ENCODE data around the gene CXCL10. TPM values are rescaled to one million over a fixed set of nuclear protein-coding genes. Genes with fewer than 3 reads are reported as not detected.

The CXCL10 gene
- total and polyA plus RNA-seq, 2 of the 4 experiments (the other 2 are of a cell fraction), result 0.15 to 0.18 TPM

DNA sequence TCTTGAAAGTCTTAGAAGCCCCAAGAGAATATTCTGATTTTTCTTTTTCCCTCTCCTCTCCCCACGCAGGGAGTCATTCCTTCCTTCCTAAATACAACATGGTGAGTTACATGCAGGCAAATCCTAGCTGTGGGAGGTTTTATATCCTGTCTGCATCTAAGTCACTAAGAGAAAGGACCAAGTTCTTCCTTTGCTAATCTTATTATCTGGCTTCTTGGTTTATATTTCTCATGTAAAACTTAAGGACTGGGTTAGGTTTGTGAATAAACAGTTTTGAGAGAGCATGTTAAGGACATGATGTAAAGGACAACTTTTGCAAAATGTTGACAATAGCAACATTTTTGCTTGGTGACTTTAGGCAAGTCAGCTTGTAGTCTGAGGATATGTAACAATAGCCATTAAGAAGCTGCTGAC lies 10.9 kb downstream of the CXCL10 start:
- dilution Hi-C loops (cut with HindIII; ENCODE audit: low sequenced_read_pairs, unreplicated experiment), result no loop called here

More for the DNA sequence above, 10.9 kb downstream of the CXCL10 start:
- Histone ChIP-seq H3K27ac (ENCODE audit: insufficient read depth, low read length) (peak overlapping the region; percentile 85), H3K4me1 (ENCODE audit: control insufficient read depth, insufficient read depth, low read length) (peaks cover 19% of the 10 kb centered on the region), H2BK20ac (ENCODE audit: low read depth, low read length) (peak overlapping the region; percentile 94; the same call in 1 of the 2 replicates), H4K5ac (ENCODE audit: low read depth, low read length) (peak overlapping the region; percentile 16), H4K91ac (ENCODE audit: insufficient read depth, low read depth, low read length) (peak overlapping the region; percentile 97), H3K56ac (ENCODE audit: extremely low read depth, insufficient read depth, low read length) (peak overlapping the region; percentile 100), H2AK9ac (replicated peaks; ENCODE audit: low read depth, low read length, poor library complexity) (no peak overlapping the region), H4K20me1 (ENCODE audit: insufficient read depth, low read length) (no peaks in the 10 kb centered on the region), H3K23ac (ENCODE audit: low read depth, low read length) (peak overlapping the region; percentile 97), H3K9me1 (ENCODE audit: insufficient read depth, low read length) (peaks cover 13% of the 10 kb centered on the region), H3K27me3 (ENCODE audit: control insufficient read depth, insufficient read depth, low read length) (no peaks in the 10 kb centered on the region), H2BK120ac (ENCODE audit: low read depth, low read length) (peak overlapping the region; percentile 99), H3K79me1 (ENCODE audit: low read depth in 1 of 2, low read length in 2 of 2) (no peaks in the 10 kb centered on the region; a peak in 1 of 4 replicates), H3K4ac (ENCODE audit: low read depth, low read length) (peak overlapping the region; percentile 95), H3K9me3 (ENCODE audit: control insufficient read depth, insufficient read depth, low read length) (no peaks in the 10 kb centered on the region), H3K36me3 (ENCODE audit: control insufficient read depth, insufficient read depth, low read length) (no peaks in the 10 kb centered on the region), H2AK5ac (ENCODE audit: low read depth, low read length) (0 out of 2 replicates have a peak overlapping the region, but pooled peaks have one; percentile 20), H3K9ac (ENCODE audit: low read depth, low read length) (peak overlapping the region; percentile 81), H3K4me3 (ENCODE audit: insufficient read depth, low read depth, low read length) (no peak overlapping the region; the same call in 1 of the 2 replicates), H2BK5ac (ENCODE audit: low read depth, low read length, poor library complexity, severe bottlenecking) (peak overlapping the region; percentile 89), H3K14ac (replicated peaks; ENCODE audit: low read depth, low read length) (peak overlapping the region; percentile 97), H3K18ac (ENCODE audit: low read depth, low read length) (peak overlapping the region; percentile 97), H4K8ac (ENCODE audit: low read depth in 2 of 2, low read length in 2 of 2) (peak overlapping the region; percentile 87 to 96), H3K4me2 (ENCODE audit: low read depth, low read length) (peak overlapping the region; percentile 67), H2AFZ (replicated peaks; ENCODE audit: low read length, poor library complexity) (no peak overlapping the region), H2BK15ac (ENCODE audit: low read depth, low read length) (peak overlapping the region; percentile 91; the same call in 2 of the 3 replicates)
- in situ Hi-C loops (cut with MboI; ENCODE audit: low sequenced_read_pairs) (no loop called here), intact Hi-C loops (cut with micrococcal nuclease) (loop anchor here (2.0 kb wide), 1 partner anchor 16 kb away; no protein-coding TSS in a partner anchor)
- DNase-seq (peak; percentile 91), ATAC-seq (ENCODE audit: low read depth) (peak; percentile 74)
- no peak for TF ChIP-seq MXI1 (IDR thresholded peaks at IDR 0.05; ENCODE audit: borderline replicate concordance, low read depth, low read length)
- TF ChIP-seq POLR2A (IDR thresholded peaks at IDR 0.05; ENCODE audit: low read depth, low read length), result no peak
- no peak for TF ChIP-seq CHD1 (IDR thresholded peaks at IDR 0.05; ENCODE audit: low read depth, low read length)
- TF ChIP-seq BHLHE40 (IDR thresholded peaks at IDR 0.05; ENCODE audit: low read depth, low read length), result no peak
- TF ChIP-seq, protein P1, sequence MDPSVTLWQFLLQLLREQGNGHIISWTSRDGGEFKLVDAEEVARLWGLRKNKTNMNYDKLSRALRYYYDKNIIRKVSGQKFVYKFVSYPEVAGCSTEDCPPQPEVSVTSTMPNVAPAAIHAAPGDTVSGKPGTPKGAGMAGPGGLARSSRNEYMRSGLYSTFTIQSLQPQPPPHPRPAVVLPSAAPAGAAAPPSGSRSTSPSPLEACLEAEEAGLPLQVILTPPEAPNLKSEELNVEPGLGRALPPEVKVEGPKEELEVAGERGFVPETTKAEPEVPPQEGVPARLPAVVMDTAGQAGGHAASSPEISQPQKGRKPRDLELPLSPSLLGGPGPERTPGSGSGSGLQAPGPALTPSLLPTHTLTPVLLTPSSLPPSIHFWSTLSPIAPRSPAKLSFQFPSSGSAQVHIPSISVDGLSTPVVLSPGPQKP (IDR thresholded peaks at IDR 0.05; ENCODE audit: borderline replicate concordance, low read depth, low read length), result no peak
- no peak for TF ChIP-seq NFE2L2 (IDR thresholded peaks at IDR 0.05; ENCODE audit: low read depth, low read length)
- TF ChIP-seq MAFK (IDR thresholded peaks at IDR 0.05; ENCODE audit: low read depth, low read length), result peak; percentile 51; the same call in 1 of the 2 replicates
- TF ChIP-seq RCOR1 (IDR thresholded peaks at IDR 0.05; ENCODE audit: insufficient replicate concordance, low read length), result no peak
- TF ChIP-seq SMC3 (IDR thresholded peaks at IDR 0.05; ENCODE audit: low read depth, low read length), result no peak
- no peak for TF ChIP-seq CEBPB (IDR thresholded peaks at IDR 0.05; ENCODE audit: low read depth, low read length)
- no peak for TF ChIP-seq CTCF (conservative IDR thresholded peaks at IDR 0.05; ENCODE audit: low read depth, low read length)
- TF ChIP-seq USF2 (IDR thresholded peaks at IDR 0.05; ENCODE audit: low read depth, low read length), result no peak
- no peak for TF ChIP-seq RAD21 (IDR thresholded peaks at IDR 0.05; ENCODE audit: low read length)
- peak; percentile 22; the same call in 1 of the 2 replicates for TF ChIP-seq FOS (IDR thresholded peaks at IDR 0.05; ENCODE audit: low read depth, low read length)
- no peak for TF ChIP-seq RFX5 (IDR thresholded peaks at IDR 0.05; ENCODE audit: low read depth, low read length)
- TF ChIP-seq MAZ (IDR thresholded peaks at IDR 0.05; ENCODE audit: borderline replicate concordance, low read depth, low read length), result no peak
- no TSS peak for BruUV-seq (replicated peaks)
- ChIA-PET POLR2A (ENCODE audit: unreplicated experiment) (no interaction called here), CTCF (interaction anchor here (0.7 kb wide), 1 partner anchor 54 kb away, joined by 4 read pairs; no protein-coding TSS in a partner anchor)
- no CpG with 5 or more reads among the region's 1 CpG for WGBS, 2 experiments (ENCODE audit: extremely low coverage in 2 of 2, insufficient read length in 1 of 2)
